Measurements from ENCODE around the gene SLC7A7. TPM values are rescaled to one million over a fixed set of nuclear protein-coding genes. Genes with fewer than 3 reads are reported as not detected.
"Not testable (repeated sequence)": the region's sequence is repeated elsewhere in the genome, so short reads cannot be mapped to it uniquely, and the experiment has no call there.

The SLC7A7 gene
- total and polyA plus RNA-seq, 2 donors (not counting 1 experiment from before 2014, with no cell fraction given) = 6.3 to 9.5 TPM

GRCh38 chr14:22796087-22796707, 19.0 kb downstream of the SLC7A7 start:
- no peaks in the 10 kb centered on the region for H4K20me1 ChIP-seq (ENCODE audit: control insufficient read depth, extremely low read depth, insufficient read depth, low read length)
- H3K9ac ChIP-seq (ENCODE audit: insufficient read depth, low read length) = no peak overlapping the region
- no peak overlapping the region for H2AFZ ChIP-seq (ENCODE audit: low read length)
- no peak for DNase-seq (ENCODE audit: low read depth in 2 of 2)
- no peak overlapping the region for H3K4me3 ChIP-seq (replicated peaks in 1 of 4; ENCODE audit: control extremely low read depth in 1 of 4, insufficient read depth in 1 of 4, low read depth in 3 of 4, low read length in 4 of 4)
- no peaks in the 10 kb centered on the region for H3K36me3 ChIP-seq (ENCODE audit: control insufficient read depth, insufficient read depth, low read length)
- no peaks in the 10 kb centered on the region for H3K4me1 ChIP-seq (ENCODE audit: control insufficient read depth, extremely low read depth, insufficient read depth, low read length)
- H3K4me2 ChIP-seq (ENCODE audit: extremely low read depth, insufficient read depth, low read length) = no peak overlapping the region
- no peak overlapping the region for H3K27ac ChIP-seq (ENCODE audit: insufficient read depth, low read length)
- H3K79me2 ChIP-seq (ENCODE audit: control insufficient read depth, insufficient read depth, low read length) = no peaks in the 10 kb centered on the region
- no peak for TF ChIP-seq CTCF (conservative IDR thresholded peaks at IDR 0.05 in 1 of 2, IDR thresholded peaks at IDR 0.05 in 1 of 2; ENCODE audit: low read depth in 1 of 2, low read length in 2 of 2)
- TF ChIP-seq EZH2 (IDR thresholded peaks at IDR 0.05; ENCODE audit: low read length, missing control alignments) = no peak
- H3K27me3 ChIP-seq (ENCODE audit: control insufficient read depth, insufficient read depth, low read length) = no peaks in the 10 kb centered on the region
- H3K9me3 ChIP-seq (ENCODE audit: control insufficient read depth, insufficient read depth, low read depth, low read length) = no peaks in the 10 kb centered on the region

- Histone ChIP-seq H3K4me2 (ENCODE audit: extremely low read depth, insufficient read depth, low read length) (no peak overlapping the region), H3K4me1 (ENCODE audit: control insufficient read depth, extremely low read depth, insufficient read depth, low read length) (no peaks in the 10 kb centered on the region), H4K20me1 (ENCODE audit: control insufficient read depth, extremely low read depth, insufficient read depth, low read length) (no peaks in the 10 kb centered on the region), H3K9ac (ENCODE audit: insufficient read depth, low read length) (no peak overlapping the region), H2AFZ (ENCODE audit: low read length) (no peak overlapping the region), H3K27me3 (ENCODE audit: control insufficient read depth, insufficient read depth, low read length) (no peaks in the 10 kb centered on the region), H3K36me3 (ENCODE audit: control insufficient read depth, insufficient read depth, low read length) (no peaks in the 10 kb centered on the region), H3K79me2 (ENCODE audit: control insufficient read depth, insufficient read depth, low read length) (no peaks in the 10 kb centered on the region), H3K27ac (ENCODE audit: insufficient read depth, low read length) (no peak overlapping the region), H3K9me3 (ENCODE audit: control insufficient read depth, insufficient read depth, low read depth, low read length) (no peaks in the 10 kb centered on the region), H3K4me3 (replicated peaks in 1 of 4; ENCODE audit: control extremely low read depth in 1 of 4, insufficient read depth in 1 of 4, low read depth in 3 of 4, low read length in 4 of 4) (no peak overlapping the region)
- no peak for DNase-seq (ENCODE audit: low read depth in 2 of 2)
- no peak for TF ChIP-seq EZH2 (IDR thresholded peaks at IDR 0.05; ENCODE audit: low read length, missing control alignments)
Observed at GRCh38 chr14:22794551-22794951, 20.7 kb downstream of the SLC7A7 start.

GRCh38 chr14:22793976-22794375, 21.3 kb downstream of the SLC7A7 start:
- Histone ChIP-seq H3K36me3 (ENCODE audit: control insufficient read depth, insufficient read depth, low read length) (no peaks in the 10 kb centered on the region), H4K20me1 (ENCODE audit: control insufficient read depth, extremely low read depth, insufficient read depth, low read length) (no peaks in the 10 kb centered on the region), H3K4me2 (ENCODE audit: extremely low read depth, insufficient read depth, low read length) (no peak overlapping the region), H3K4me3 (replicated peaks in 1 of 4; ENCODE audit: control extremely low read depth in 1 of 4, insufficient read depth in 1 of 4, low read depth in 3 of 4, low read length in 4 of 4) (no peak overlapping the region), H3K79me2 (ENCODE audit: control insufficient read depth, insufficient read depth, low read length) (no peaks in the 10 kb centered on the region), H3K9ac (ENCODE audit: insufficient read depth, low read length) (no peak overlapping the region), H3K9me3 (ENCODE audit: control insufficient read depth, insufficient read depth, low read depth, low read length) (no peaks in the 10 kb centered on the region), H3K27me3 (ENCODE audit: control insufficient read depth, insufficient read depth, low read length) (no peaks in the 10 kb centered on the region), H2AFZ (ENCODE audit: low read length) (no peak overlapping the region), H3K4me1 (ENCODE audit: control insufficient read depth, extremely low read depth, insufficient read depth, low read length) (no peaks in the 10 kb centered on the region), H3K27ac (ENCODE audit: insufficient read depth, low read length) (no peak overlapping the region)
- TF ChIP-seq CTCF (conservative IDR thresholded peaks at IDR 0.05 in 1 of 2, IDR thresholded peaks at IDR 0.05 in 1 of 2; ENCODE audit: low read depth in 1 of 2, low read length in 2 of 2) (no peak), EZH2 (IDR thresholded peaks at IDR 0.05; ENCODE audit: low read length, missing control alignments) (no peak)
- DNase-seq (ENCODE audit: low read depth in 2 of 2) = no peak

DNA sequence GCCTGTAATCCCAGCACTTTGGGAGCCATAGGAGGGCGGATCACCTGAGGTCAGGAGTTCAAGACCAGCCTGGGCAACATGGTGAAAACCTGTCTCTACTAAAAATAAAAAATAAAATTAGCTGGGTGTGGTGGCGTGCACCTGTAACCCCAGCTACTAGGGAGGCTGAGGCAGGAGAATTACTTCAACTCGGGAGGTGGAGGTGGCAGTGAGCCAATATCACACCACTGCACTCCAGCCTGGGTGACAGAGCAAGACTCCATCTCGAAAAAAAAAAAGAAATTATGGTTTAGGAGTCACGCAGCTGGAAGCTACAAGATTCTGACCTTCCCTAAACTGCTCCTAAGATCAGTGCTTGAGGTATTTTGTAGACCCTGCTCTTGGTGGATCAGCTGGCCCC, 21.7 kb downstream of the SLC7A7 start:
- not testable (repeated sequence) for H2AFZ ChIP-seq (ENCODE audit: low read length); H3K4me2 ChIP-seq (ENCODE audit: extremely low read depth, insufficient read depth, low read length); H3K36me3 ChIP-seq (ENCODE audit: control insufficient read depth, insufficient read depth, low read length); DNase-seq (ENCODE audit: low read depth in 2 of 2); H3K4me3 ChIP-seq (replicated peaks in 1 of 4; ENCODE audit: control extremely low read depth in 1 of 4, insufficient read depth in 1 of 4, low read depth in 3 of 4, low read length in 4 of 4); H3K4me1 ChIP-seq (ENCODE audit: control insufficient read depth, extremely low read depth, insufficient read depth, low read length); H3K9me3 ChIP-seq (ENCODE audit: control insufficient read depth, insufficient read depth, low read depth, low read length); H3K9ac ChIP-seq (ENCODE audit: insufficient read depth, low read length); H3K79me2 ChIP-seq (ENCODE audit: control insufficient read depth, insufficient read depth, low read length); H4K20me1 ChIP-seq (ENCODE audit: control insufficient read depth, extremely low read depth, insufficient read depth, low read length); H3K27me3 ChIP-seq (ENCODE audit: control insufficient read depth, insufficient read depth, low read length); H3K27ac ChIP-seq (ENCODE audit: insufficient read depth, low read length)

Measured in fibroblast of lung (primary cell).